ENCODE data around the gene LBP. TPM values are rescaled to one million over a fixed set of nuclear protein-coding genes. Genes with fewer than 3 reads are reported as not detected.

LBP gene
- polyA plus RNA-seq, 1 experiment, result not detected

- Histone ChIP-seq H3K27me3 (ENCODE audit: control insufficient read depth, insufficient read depth, low read length) (peaks cover 2% of the 10 kb centered on the region), H3K9me3 (ENCODE audit: control insufficient read depth, insufficient read depth, low read length) (no peaks in the 10 kb centered on the region), H3K27ac (ENCODE audit: low read depth, low read length) (no peak overlapping the region), H3K4me3 (ENCODE audit: low read depth, low read length) (no peak overlapping the region)
- ChIA-PET CTCF (interaction anchor here (1.1 kb wide), 1 partner anchor 47 kb away, joined by 3 read pairs; no protein-coding TSS in a partner anchor), POLR2A (no interaction called here)
- no peak for TF ChIP-seq CTCF (IDR thresholded peaks at IDR 0.05; ENCODE audit: low read depth, low read length)
- no peak for DNase-seq (ENCODE audit: low read depth, low spot score)
These were observed 11.4 kb downstream of the LBP start for GRCh38 chr20:38357653-38358207.

- POLR2A ChIA-PET, result no interaction called here
- CTCF ChIA-PET, result interaction anchor here (1.1 kb wide), 1 partner anchor 21 kb away, joined by 4 read pairs; no protein-coding TSS in a partner anchor
- Histone ChIP-seq H3K4me3 (ENCODE audit: low read depth, low read length) (no peak overlapping the region), H3K9me3 (ENCODE audit: control insufficient read depth, insufficient read depth, low read length) (no peaks in the 10 kb centered on the region), H3K27ac (ENCODE audit: low read depth, low read length) (no peak overlapping the region), H3K27me3 (ENCODE audit: control insufficient read depth, insufficient read depth, low read length) (peaks cover 2% of the 10 kb centered on the region)
- TF ChIP-seq CTCF (IDR thresholded peaks at IDR 0.05; ENCODE audit: low read depth, low read length), result no peak
- DNase-seq (ENCODE audit: low read depth, low spot score), result no peak
These were observed 12.3 kb downstream of the LBP start for GRCh38 chr20:38358556-38358955.

- no peak overlapping the region for H3K27ac ChIP-seq (ENCODE audit: low read depth, low read length)
- CTCF ChIA-PET, result no interaction called here
- no peak for TF ChIP-seq CTCF (IDR thresholded peaks at IDR 0.05; ENCODE audit: low read depth, low read length)
- H3K27me3 ChIP-seq (ENCODE audit: control insufficient read depth, insufficient read depth, low read length), result peaks cover 10% of the 10 kb centered on the region
- no peaks in the 10 kb centered on the region for H3K9me3 ChIP-seq (ENCODE audit: control insufficient read depth, insufficient read depth, low read length)
- DNase-seq (ENCODE audit: low read depth, low spot score), result no peak
- POLR2A ChIA-PET, result no interaction called here
- no peak overlapping the region for H3K4me3 ChIP-seq (ENCODE audit: low read depth, low read length)
These were observed 16.9 kb downstream of the LBP start for GRCh38 chr20:38363004-38363747.

- ChIA-PET CTCF (no interaction called here), POLR2A (no interaction called here)
- TF ChIP-seq CTCF (IDR thresholded peaks at IDR 0.05; ENCODE audit: low read depth, low read length), result no peak
- no peak for DNase-seq (ENCODE audit: low read depth, low spot score)
- Histone ChIP-seq H3K27me3 (ENCODE audit: control insufficient read depth, insufficient read depth, low read length) (peaks cover 37% of the 10 kb centered on the region), H3K27ac (ENCODE audit: low read depth, low read length) (no peak overlapping the region), H3K9me3 (ENCODE audit: control insufficient read depth, insufficient read depth, low read length) (no peaks in the 10 kb centered on the region), H3K4me3 (ENCODE audit: low read depth, low read length) (no peak overlapping the region)
These were observed 23.1 kb downstream of the LBP start for GRCh38 chr20:38369389-38369788.

- ChIA-PET CTCF (interaction anchor here (0.6 to 1.5 kb wide), 2 partner anchors 36 to 324 kb away, joined by 3 to 4 read pairs; no protein-coding TSS in a partner anchor), POLR2A (no interaction called here)
- no peak overlapping the region for H3K4me3 ChIP-seq (ENCODE audit: low read depth, low read length)
- no peak for TF ChIP-seq CTCF (IDR thresholded peaks at IDR 0.05; ENCODE audit: low read depth, low read length)
- no peaks in the 10 kb centered on the region for H3K9me3 ChIP-seq (ENCODE audit: control insufficient read depth, insufficient read depth, low read length)
- H3K27me3 ChIP-seq (ENCODE audit: control insufficient read depth, insufficient read depth, low read length), result peaks cover 33% of the 10 kb centered on the region
- no peak for DNase-seq (ENCODE audit: low read depth, low spot score)
- H3K27ac ChIP-seq (ENCODE audit: low read depth, low read length), result no peak overlapping the region
These were observed 26.5 kb downstream of the LBP start for GRCh38 chr20:38372806-38373205.
